LNCaP clone FGC (cell line): ENCODE results near the gene ISL1.

ENCODE experiments used
- DNase-seq: peaks from one replicate; pipeline ENCODE4 v3.0.0-alpha.2; 2011; ENCODE audit warnings: low read depth
- H3K4me3 ChIP-seq: 2 replicates; pipeline ENCODE4 v1.5.1; 2011; ENCODE audit warnings: mild to moderate bottlenecking, low read depth, low read length, control low read depth
- TF ChIP-seq, protein P1 (sequence below): IDR thresholded peaks from 2 replicates; pipeline ENCODE4 v1.5.1; 2012; ENCODE audit warnings: mild to moderate bottlenecking; ENCODE audit not compliant: control insufficient read depth, insufficient read depth; ENCODE audit errors: extremely low read depth

ISL1 gene

GRCh38 chr5:51373880-51374523 is 9.2 kb upstream of the ISL1 start:
- DNase-seq, result no peak
- no peak overlapping the region for H3K4me3 ChIP-seq
- TF ChIP-seq, protein P1, sequence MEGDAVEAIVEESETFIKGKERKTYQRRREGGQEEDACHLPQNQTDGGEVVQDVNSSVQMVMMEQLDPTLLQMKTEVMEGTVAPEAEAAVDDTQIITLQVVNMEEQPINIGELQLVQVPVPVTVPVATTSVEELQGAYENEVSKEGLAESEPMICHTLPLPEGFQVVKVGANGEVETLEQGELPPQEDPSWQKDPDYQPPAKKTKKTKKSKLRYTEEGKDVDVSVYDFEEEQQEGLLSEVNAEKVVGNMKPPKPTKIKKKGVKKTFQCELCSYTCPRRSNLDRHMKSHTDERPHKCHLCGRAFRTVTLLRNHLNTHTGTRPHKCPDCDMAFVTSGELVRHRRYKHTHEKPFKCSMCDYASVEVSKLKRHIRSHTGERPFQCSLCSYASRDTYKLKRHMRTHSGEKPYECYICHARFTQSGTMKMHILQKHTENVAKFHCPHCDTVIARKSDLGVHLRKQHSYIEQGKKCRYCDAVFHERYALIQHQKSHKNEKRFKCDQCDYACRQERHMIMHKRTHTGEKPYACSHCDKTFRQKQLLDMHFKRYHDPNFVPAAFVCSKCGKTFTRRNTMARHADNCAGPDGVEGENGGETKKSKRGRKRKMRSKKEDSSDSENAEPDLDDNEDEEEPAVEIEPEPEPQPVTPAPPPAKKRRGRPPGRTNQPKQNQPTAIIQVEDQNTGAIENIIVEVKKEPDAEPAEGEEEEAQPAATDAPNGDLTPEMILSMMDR, result no peak

GRCh38 chr5:51375084-51375483 is 8.2 kb upstream of the ISL1 start:
- TF ChIP-seq, protein P1, result no peak
- no peak overlapping the region for H3K4me3 ChIP-seq
- no peak for DNase-seq

GRCh38 chr5:51376509-51376908 is 6.7 kb upstream of the ISL1 start:
- TF ChIP-seq, protein P1, result no peak
- DNase-seq, result no peak
- no peak overlapping the region for H3K4me3 ChIP-seq

GRCh38 chr5:51377151-51378060 is 5.8 kb upstream of the ISL1 start:
- TF ChIP-seq, protein P1, result no peak
- no peak for DNase-seq
- no peak overlapping the region for H3K4me3 ChIP-seq

DNA sequence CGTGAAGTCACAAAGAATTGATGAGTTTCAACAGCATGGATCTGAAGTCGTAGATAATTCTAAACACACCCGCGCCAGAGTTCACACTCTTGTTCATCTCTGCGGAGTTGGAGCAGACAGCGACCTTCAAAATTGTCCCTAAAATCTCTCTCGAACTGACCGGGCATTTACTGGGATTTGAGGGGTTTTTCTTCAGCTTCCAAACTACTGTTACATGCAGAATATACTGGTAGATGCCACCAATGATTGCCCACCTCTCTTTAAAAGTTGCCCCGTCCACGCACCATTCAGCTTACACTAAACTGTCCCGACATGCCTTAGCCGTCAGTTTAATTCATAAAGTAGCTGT is 5.2 kb upstream of the ISL1 start:
- TF ChIP-seq, protein P1, result no peak
- DNase-seq, result no peak

DNA sequence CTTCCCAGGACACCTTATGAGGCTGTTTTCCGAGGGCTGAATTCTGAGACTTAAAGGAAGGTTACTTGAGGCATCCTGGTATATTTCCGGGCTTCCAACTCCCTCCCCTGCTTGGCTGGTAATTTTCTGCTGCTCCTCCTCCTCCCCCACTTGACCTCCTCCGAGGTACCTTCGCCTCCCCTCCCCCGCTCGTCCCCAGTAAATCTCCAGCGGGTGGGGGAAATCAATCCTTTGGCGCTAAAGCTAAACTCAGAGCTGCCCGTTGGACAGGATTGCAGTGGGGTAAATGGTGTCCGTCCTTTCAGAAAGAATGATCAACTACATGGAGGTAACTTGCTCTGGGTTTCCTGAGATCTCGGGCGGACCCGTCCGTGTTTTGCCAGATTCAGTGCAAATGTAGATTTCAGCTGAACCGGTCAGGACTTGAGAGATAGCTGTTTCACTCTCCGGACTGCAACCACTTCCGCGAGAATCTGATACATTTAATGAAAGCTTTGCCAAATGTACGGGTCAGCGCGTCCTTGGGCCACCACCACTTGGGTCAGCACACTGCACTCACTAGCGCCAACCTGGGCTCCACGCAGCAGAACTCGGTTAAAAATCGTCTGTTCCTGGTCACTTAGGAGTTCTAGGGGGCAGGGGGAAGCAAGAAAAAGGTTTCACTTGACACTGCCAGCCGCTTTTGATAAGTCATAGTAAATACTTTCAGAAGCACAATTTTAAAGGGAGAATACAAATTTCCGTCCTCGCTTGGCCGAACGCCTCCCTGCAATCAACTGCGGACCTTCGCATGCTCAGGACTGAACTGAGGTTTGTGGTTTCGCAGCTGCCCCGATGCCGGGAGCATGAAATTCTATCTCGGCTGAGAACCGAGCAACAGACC is 4.6 kb upstream of the ISL1 start:
- no peak for DNase-seq
- TF ChIP-seq, protein P1, result no peak
- H3K4me3 ChIP-seq, result peak overlapping the region; percentile 14

More for the DNA sequence above, 5.2 kb upstream of the ISL1 start:
- H3K4me3 ChIP-seq, result no peak overlapping the region
